H9 (cell line): ENCODE measurements around the gene ACSL6. TPM values are rescaled to one million over a fixed set of nuclear protein-coding genes. Genes with fewer than 3 reads are reported as not detected.

Source experiments
- DNase-seq: peaks from one replicate; pipeline ENCODE4 v3.0.0-alpha.2; 2017
- H2AFZ ChIP-seq: one replicate; pipeline ENCODE4 v1.6.1; 2013; ENCODE audit warnings: mild to moderate bottlenecking, low read length, control low read depth, moderate library complexity
- H2AK5ac ChIP-seq: 2 replicates; pipeline ENCODE4 v1.6.1; 2013; ENCODE audit warnings: low read length, control low read depth, mixed read lengths; ENCODE audit not compliant: insufficient read length
- H2BK120ac ChIP-seq: one replicate; pipeline ENCODE4 v1.6.1; 2013; ENCODE audit warnings: low read depth, mild to moderate bottlenecking, low read length, control low read depth, inconsistent platforms; ENCODE audit not compliant: poor library complexity, severe bottlenecking
- H2BK12ac ChIP-seq: 2 replicates; pipeline ENCODE4 v1.6.1; 2013; ENCODE audit warnings: low read length, control low read depth, mixed read lengths, low read depth; ENCODE audit not compliant: insufficient read length
- H2BK15ac ChIP-seq: 2 replicates; pipeline ENCODE4 v1.6.1; 2013; ENCODE audit warnings: low read depth, low read length, control low read depth
- H2BK20ac ChIP-seq: one replicate; pipeline ENCODE4 v1.6.1; 2013; ENCODE audit warnings: low read depth, mild to moderate bottlenecking, low read length, control low read depth, inconsistent platforms; ENCODE audit not compliant: poor library complexity, severe bottlenecking
- H2BK5ac ChIP-seq: 2 replicates; pipeline ENCODE4 v1.6.1; 2013; ENCODE audit warnings: low read length, control low read depth, mixed read lengths; ENCODE audit not compliant: insufficient read length
- H3K14ac ChIP-seq: 2 replicates; pipeline ENCODE4 v1.6.1; 2013; ENCODE audit warnings: low read length, control low read depth; ENCODE audit not compliant: insufficient read depth
- H3K18ac ChIP-seq: 2 replicates; pipeline ENCODE4 v1.6.1; 2013; ENCODE audit warnings: low read depth, mild to moderate bottlenecking, mixed read lengths, low read length, control low read depth; ENCODE audit not compliant: insufficient read length
- H3K23ac ChIP-seq: 2 replicates; pipeline ENCODE4 v1.6.1; 2013; ENCODE audit warnings: low read length, control low read depth, mixed read lengths, low read depth; ENCODE audit not compliant: insufficient read length
- H3K23me2 ChIP-seq: 2 replicates; pipeline ENCODE4 v1.6.1; 2013; ENCODE audit warnings: low read depth, mild to moderate bottlenecking, mixed read lengths, low read length, control low read depth; ENCODE audit not compliant: insufficient read length, poor library complexity, severe bottlenecking
- H3K27ac ChIP-seq: 2 replicates; pipeline ENCODE4 v1.5.1; 2013; ENCODE audit warnings: low read length, control low read depth, mixed read lengths, low read depth; ENCODE audit not compliant: insufficient read length
- H3K27me3 ChIP-seq: 2 replicates; pipeline ENCODE4 v1.6.1; 2013; ENCODE audit warnings: low read length, control low read depth, inconsistent platforms; ENCODE audit not compliant: insufficient read depth
- H3K4ac ChIP-seq: 2 replicates; pipeline ENCODE4 v1.6.1; 2013; ENCODE audit warnings: low read depth, mild to moderate bottlenecking, control low read depth, inconsistent platforms, low read length, moderate library complexity
- H3K4me1 ChIP-seq: 2 replicates; pipeline ENCODE4 v1.6.1; 2013; ENCODE audit warnings: low read length, control low read depth, inconsistent platforms; ENCODE audit not compliant: insufficient read depth
- H3K4me2 ChIP-seq: 2 replicates; pipeline ENCODE4 v1.6.1; 2013; ENCODE audit warnings: low read length, control low read depth, mixed read lengths; ENCODE audit not compliant: insufficient read length, insufficient read depth
- H3K56ac ChIP-seq: 2 replicates; pipeline ENCODE4 v1.6.1; 2013; ENCODE audit warnings: low read depth, mild to moderate bottlenecking, mixed read lengths, low read length, control low read depth; ENCODE audit not compliant: insufficient read length
- H3K79me1 ChIP-seq: 2 replicates; pipeline ENCODE4 v1.6.1; 2013; ENCODE audit warnings: low read depth, mild to moderate bottlenecking, moderate library complexity, low read length, control low read depth, inconsistent platforms; ENCODE audit not compliant: insufficient read depth, poor library complexity, severe bottlenecking
- H3K79me2 ChIP-seq: 2 replicates; pipeline ENCODE4 v1.6.1; 2013; ENCODE audit warnings: low read length, control low read depth, inconsistent platforms; ENCODE audit not compliant: insufficient read depth
- H3K9ac ChIP-seq: 2 replicates; pipeline ENCODE4 v1.6.1; 2013; ENCODE audit warnings: low read length, control low read depth, mixed read lengths; ENCODE audit not compliant: insufficient read length; ENCODE audit errors: extremely low read depth
- H3K9me3 ChIP-seq: one replicate; pipeline ENCODE4 v1.6.1; 2013; ENCODE audit warnings: low read depth, low read length, inconsistent platforms; ENCODE audit not compliant: control insufficient read depth
- H3T11ph ChIP-seq: one replicate; pipeline ENCODE4 v1.6.1; 2013; ENCODE audit warnings: mild to moderate bottlenecking, low read length, control low read depth, inconsistent platforms
- H4K20me1 ChIP-seq: one replicate; pipeline ENCODE4 v1.6.1; 2013; ENCODE audit not compliant: control insufficient read depth, insufficient read length, insufficient read depth
- H4K5ac ChIP-seq: 2 replicates; pipeline ENCODE4 v1.6.1; 2013; ENCODE audit warnings: low read depth, mild to moderate bottlenecking, mixed read lengths, low read length, control low read depth; ENCODE audit not compliant: insufficient read length
- H4K8ac ChIP-seq: replicated peaks from 2 replicates; pipeline ENCODE4 v1.6.1; 2013; ENCODE audit warnings: low read length, control low read depth, mixed read lengths, low read depth; ENCODE audit not compliant: insufficient read length
- H4K91ac ChIP-seq: 2 replicates; pipeline ENCODE4 v1.6.1; 2013; ENCODE audit warnings: low read depth, mild to moderate bottlenecking, moderate library complexity, mixed read lengths, low read length, control low read depth; ENCODE audit not compliant: insufficient read length
- H3K27ac Mint-ChIP-seq, 3 experiments: 2 replicates in 2 of 3; 3 replicates in 1 of 3; pipeline ENCODE4 v1.8.0; 2020 to 2021; ENCODE audit warnings: mixed read lengths in 3 of 3, mild to moderate bottlenecking in 1 of 3, moderate library complexity in 1 of 3
- H3K27me3 Mint-ChIP-seq: 2 replicates; pipeline ENCODE4 v1.8.0; 2021; ENCODE audit warnings: low read depth, mild to moderate bottlenecking, moderate library complexity, mixed read lengths
- H3K36me3 Mint-ChIP-seq, 3 experiments: 2 replicates in 2 of 3; 3 replicates in 1 of 3; pipeline ENCODE4 v1.8.0; 2020 to 2021; ENCODE audit warnings: low read depth in 3 of 3, mixed read lengths in 3 of 3; ENCODE audit not compliant: insufficient read depth in 1 of 3
- H3K4me1 Mint-ChIP-seq, 2 experiments: 2 replicates each; pipeline ENCODE4 v1.8.0; 2020; ENCODE audit warnings: mixed read lengths in 2 of 2
- H3K4me3 Mint-ChIP-seq, 2 experiments: 2 replicates in 1 of 2; 3 replicates in 1 of 2; pipeline ENCODE4 v1.8.0; 2020 to 2021; ENCODE audit warnings: mild to moderate bottlenecking in 2 of 2, mixed read lengths in 2 of 2, moderate library complexity in 1 of 2
- H3K9me3 Mint-ChIP-seq, 2 experiments: 2 replicates in 1 of 2; 3 replicates in 1 of 2; pipeline ENCODE4 v1.8.0; 2020; ENCODE audit warnings: mild to moderate bottlenecking in 2 of 2, mixed read lengths in 2 of 2, moderate library complexity in 1 of 2
- WGBS: extraction: QIAGEN DNeasy Blood & Tissue Kit; methylation state at CpG from one replicate; pipeline ENCODE4 v1.1.7; 2013; ENCODE audit warnings: missing lambda C conversion rate, low lambda C conversion rate, mixed read lengths; ENCODE audit not compliant: insufficient read length; ENCODE audit errors: extremely low coverage; 5-methylcytosine and 5-hydroxymethylcytosine counted together
- total RNA-seq: library from RNA; stranded (reverse); gene quantifications from 2 replicates; pipeline ENCODE4 v1.2.1, GENCODE V29; 2021
- TF ChIP-seq, protein P1 (sequence below): fragments of 200-600 bp; sonication (generic); conservative IDR thresholded peaks from 3 replicates; pipeline ENCODE4 v1.8.0; 2021; ENCODE audit warnings: antibody characterized with exemption, mild to moderate bottlenecking

The ACSL6 gene
- total RNA-seq, 1 experiment from 2014 or later, result 1.6 TPM

DNA sequence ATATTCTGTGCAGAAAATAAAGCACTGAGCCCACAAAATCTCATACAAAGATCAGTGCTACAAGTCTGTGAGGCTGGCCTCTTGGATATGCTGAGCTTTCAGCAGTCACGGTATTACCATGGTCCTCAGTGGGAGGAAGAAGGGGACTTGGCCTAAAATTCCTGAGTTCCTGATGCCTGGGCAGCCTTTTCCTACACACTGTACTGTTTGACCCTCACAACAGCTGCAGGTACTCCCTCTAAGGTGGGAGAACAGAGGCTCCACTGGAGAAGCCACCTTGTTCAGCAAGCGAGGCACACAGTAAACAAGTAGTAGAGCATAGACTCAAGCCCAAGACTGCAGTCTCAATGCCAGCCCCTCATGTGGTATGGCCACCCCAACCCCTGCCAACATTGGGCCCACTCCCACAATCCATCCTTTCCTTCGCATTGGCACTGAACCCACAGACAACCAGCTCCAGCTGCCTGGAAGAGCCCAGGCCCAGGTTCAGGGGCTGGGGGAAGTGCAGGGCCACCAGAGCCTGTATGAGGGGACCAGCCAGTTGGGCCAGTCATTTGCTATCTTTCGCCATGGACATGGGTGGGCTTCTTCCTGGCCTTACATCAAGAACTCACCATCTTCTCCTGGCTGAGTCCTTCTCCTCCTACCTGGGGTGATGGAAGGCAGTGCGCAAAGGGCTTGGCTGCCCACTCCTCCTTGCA is 14.3 kb downstream of the ACSL6 start:
- H3K9ac ChIP-seq, result no peak overlapping the region
- no peak overlapping the region for H3K18ac ChIP-seq
- H3K27ac ChIP-seq, result no peak overlapping the region
- no peaks in the 10 kb centered on the region for H4K20me1 ChIP-seq
- no peak overlapping the region for H3K23ac ChIP-seq
- H3K23me2 ChIP-seq, result no peaks in the 10 kb centered on the region
- no peak overlapping the region for H4K5ac ChIP-seq
- no peak overlapping the region for H2BK5ac ChIP-seq
- no peak overlapping the region for H3T11ph ChIP-seq
- no peak overlapping the region for H3K14ac ChIP-seq
- H3K56ac ChIP-seq, result no peak overlapping the region
- H3K36me3 Mint-ChIP-seq, result no peaks in the 10 kb centered on the region
- no peaks in the 10 kb centered on the region for H3K79me1 ChIP-seq
- no peak overlapping the region for H4K91ac ChIP-seq
- WGBS, result no CpG with 5 or more reads among the region's 5 CpGs
- H3K79me2 ChIP-seq, result no peaks in the 10 kb centered on the region
- H3K27ac Mint-ChIP-seq, result peak overlapping the region in 1 of 3 experiments; percentile 40; a peak in 1 of 7 replicates
- no peak overlapping the region for H2BK15ac ChIP-seq
- no peak overlapping the region for H2BK12ac ChIP-seq
- H3K9me3 Mint-ChIP-seq, result no peaks in the 10 kb centered on the region
- peaks cover 7% of the 10 kb centered on the region for H3K27me3 Mint-ChIP-seq
- H3K4me1 Mint-ChIP-seq, result peaks cover 27 to 40% of the 10 kb centered on the region in 2 experiments
- TF ChIP-seq, protein P1, sequence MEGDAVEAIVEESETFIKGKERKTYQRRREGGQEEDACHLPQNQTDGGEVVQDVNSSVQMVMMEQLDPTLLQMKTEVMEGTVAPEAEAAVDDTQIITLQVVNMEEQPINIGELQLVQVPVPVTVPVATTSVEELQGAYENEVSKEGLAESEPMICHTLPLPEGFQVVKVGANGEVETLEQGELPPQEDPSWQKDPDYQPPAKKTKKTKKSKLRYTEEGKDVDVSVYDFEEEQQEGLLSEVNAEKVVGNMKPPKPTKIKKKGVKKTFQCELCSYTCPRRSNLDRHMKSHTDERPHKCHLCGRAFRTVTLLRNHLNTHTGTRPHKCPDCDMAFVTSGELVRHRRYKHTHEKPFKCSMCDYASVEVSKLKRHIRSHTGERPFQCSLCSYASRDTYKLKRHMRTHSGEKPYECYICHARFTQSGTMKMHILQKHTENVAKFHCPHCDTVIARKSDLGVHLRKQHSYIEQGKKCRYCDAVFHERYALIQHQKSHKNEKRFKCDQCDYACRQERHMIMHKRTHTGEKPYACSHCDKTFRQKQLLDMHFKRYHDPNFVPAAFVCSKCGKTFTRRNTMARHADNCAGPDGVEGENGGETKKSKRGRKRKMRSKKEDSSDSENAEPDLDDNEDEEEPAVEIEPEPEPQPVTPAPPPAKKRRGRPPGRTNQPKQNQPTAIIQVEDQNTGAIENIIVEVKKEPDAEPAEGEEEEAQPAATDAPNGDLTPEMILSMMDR, result no peak
- no peak overlapping the region for H3K4me3 Mint-ChIP-seq
- H3K4ac ChIP-seq, result no peak overlapping the region
- no peak overlapping the region for H4K8ac ChIP-seq
- H3K4me1 ChIP-seq, result peaks cover 11% of the 10 kb centered on the region; the same call in 1 of the 2 replicates
- DNase-seq, result no peak
- H3K9me3 ChIP-seq, result no peaks in the 10 kb centered on the region
- no peaks in the 10 kb centered on the region for H3K27me3 ChIP-seq
- no peak overlapping the region for H2AK5ac ChIP-seq
- H2BK20ac ChIP-seq, result no peak overlapping the region
- H2AFZ ChIP-seq, result no peak overlapping the region
- H2BK120ac ChIP-seq, result no peak overlapping the region
- no peak overlapping the region for H3K4me2 ChIP-seq
